NCI-H524 treated with DMSO at 0.1 percent for 48 hours (cell line): ENCODE data around the gene NRTN.

Experiments used
- DNase-seq: peaks from one replicate; lab custom pipeline; 2025; lab: John Stamatoyannopoulos, UW

Gene NRTN

DNA sequence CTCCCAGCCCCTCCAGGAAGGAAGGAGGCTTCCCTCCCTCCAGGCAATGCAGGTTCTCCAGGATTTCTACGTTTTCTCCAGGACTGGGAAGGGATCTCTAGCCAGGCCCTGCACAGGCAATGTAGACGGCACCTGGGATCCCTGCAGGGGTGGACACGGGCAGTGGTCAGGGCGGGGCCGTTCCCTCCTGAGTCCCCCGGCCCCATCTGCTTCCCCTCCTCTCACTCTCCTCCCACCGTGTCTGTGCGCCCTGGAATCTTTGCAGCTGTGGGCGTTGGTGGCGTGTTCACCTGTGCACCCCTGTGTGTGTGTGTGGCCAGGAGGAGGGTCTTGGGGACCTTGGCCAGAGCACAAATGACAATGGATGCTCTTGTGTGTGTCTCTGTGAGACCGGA is 10.0 kb downstream of the NRTN start:
- no peak for DNase-seq

DNA sequence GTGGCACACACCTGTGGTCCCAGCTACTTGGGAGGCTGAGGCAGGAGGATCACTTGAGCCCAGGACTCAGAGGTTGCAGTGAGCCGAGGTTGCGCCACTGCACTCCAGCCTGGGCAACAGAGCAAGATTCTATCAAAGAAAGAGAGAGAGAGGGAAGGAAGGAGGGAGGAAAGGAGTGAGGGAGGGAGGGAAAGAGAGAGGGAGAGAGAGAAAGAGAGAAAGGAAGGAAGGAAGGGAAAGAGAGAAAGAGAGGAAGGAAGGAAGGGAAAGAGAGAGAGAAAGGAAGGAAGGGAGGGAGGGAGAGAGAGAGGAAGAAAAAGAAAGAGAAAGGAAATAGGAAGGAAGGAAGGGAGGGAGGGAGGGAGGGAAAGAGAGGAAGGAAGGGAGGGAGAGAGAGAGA is 12.4 kb downstream of the NRTN start:
- DNase-seq: no peak

GRCh38 chr19:5818594-5818993 is 13.7 kb downstream of the NRTN start:
- DNase-seq: no peak

- no peak for DNase-seq
These were observed 15.9 kb downstream of the NRTN start for GRCh38 chr19:5820785-5821184.

DNA sequence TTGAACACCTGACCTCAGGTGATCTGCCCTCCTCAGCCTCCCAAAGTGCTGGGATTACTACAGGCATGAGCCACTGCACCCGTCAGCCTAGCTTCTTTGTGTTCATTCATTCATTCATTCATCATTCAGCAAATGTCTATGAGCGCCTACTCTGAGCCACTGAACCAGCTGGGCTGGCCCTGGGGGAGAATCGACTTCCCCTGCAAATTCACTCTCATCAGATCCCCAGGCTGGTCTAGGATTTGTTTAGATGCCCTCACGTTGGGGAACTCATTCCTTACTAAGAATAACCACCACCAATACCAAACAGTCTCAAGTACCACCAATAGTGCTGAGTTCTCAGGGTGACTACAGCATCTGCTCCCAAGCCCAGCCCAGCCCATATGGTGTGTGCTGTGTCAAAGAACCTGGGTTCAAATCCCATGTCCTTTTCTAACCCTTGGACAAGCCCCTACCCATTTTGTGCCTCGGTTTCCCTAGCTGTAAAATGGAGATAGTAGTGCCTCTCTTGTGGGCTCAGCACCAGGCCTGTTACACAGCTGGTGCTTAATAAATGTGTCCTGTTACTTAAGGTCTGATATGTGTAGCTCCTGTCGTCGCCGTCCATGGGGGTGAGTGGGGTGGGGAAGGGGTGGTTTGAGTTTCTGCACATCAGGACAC is 16.8 kb downstream of the NRTN start:
- DNase-seq: no peak

DNA sequence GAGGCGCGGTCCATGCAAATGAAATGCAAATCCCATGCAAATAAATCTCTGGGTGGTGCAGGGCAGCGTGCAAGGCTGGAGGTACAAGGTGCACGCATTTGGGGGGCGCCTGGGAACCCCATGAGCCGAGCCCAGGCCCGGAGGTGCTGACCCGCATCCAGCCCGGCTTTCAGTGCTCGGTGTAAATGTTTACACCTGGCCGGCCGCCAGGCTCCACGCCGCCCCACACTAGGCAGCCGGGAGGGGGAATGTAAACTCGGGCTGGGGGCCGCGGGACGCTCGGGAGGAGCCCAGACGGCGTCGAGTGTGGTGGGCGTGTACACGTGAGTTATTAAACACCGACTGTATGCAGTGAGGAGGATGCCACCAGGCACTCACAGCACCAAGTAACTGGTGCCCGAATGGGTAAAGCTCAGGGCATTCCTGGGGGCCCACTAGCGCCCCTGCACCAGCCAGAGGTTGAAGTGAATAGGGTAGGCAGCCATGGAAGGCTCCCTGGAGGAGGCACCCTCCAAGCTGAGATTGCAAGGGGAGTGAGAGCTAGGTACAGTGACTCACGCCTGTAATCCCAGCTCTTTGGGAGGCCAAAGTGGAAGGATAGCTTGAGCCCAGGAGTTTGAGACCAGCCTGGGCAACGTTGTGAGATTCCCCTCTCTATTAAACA is 17.4 kb downstream of the NRTN start:
- no peak for DNase-seq

- DNase-seq: no peak
These were observed 18.9 kb downstream of the NRTN start for GRCh38 chr19:5823579-5824281.

- no peak for DNase-seq
These were observed 19.9 kb downstream of the NRTN start for GRCh38 chr19:5824751-5825150.

DNA sequence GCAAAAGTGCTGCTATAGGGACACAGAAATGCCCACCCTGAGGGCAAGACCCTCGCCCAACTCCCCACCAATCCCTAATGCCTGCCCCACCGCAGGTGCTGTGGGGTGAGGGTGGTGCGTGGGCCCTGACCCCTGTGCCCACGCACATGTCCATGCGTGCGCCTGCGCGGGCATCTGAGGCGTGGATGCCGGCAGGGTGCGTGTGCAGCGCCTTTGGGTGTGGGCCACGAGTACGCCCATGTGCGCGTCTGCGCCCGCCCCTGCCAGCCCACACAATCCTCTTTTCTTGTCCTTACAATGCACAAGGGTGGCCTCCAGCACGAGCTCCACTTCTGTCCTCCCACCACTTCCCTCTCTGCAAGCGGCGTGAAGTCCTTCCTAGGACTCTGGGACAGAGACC is 20.3 kb downstream of the NRTN start:
- no peak for DNase-seq

DNA sequence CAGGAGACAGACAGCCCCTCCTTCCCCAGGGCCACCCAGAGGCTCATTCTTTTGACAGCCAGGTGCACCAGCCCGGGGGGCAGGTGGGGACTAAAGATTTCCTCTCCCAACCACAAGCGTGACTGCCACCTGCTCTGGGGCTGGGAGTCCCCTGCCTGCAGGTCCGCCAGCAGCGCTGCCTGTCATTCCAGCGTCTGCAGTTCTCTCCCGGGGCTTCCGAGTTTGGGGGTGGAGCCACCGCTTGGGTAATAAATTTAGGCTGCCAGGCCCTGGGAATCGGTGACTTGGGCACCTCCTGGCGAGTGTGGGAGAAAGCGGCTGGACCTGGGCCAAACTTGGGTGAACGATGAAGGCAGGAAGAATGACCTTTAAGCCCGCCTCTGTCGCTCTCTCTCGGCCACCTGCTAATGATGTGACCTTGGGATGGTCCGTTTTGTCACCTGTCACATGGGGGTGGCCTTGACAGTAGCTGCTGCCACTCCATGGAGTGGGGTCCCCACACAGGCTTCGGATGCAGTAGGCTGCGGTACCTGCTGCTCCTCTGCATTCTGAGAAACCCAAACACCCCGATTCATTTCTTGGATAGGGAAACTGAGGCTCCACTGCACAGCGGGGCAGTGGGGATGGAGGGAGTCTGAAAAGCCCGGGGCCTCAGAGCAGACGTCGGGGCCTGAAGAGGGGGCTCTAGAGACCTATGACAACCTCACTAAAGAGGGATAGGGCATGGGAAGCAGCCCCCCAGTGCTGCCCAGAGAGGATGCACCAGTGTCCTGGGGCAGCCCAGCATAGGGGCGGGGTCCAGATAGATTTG is 21.9 kb downstream of the NRTN start:
- DNase-seq: no peak

DNA sequence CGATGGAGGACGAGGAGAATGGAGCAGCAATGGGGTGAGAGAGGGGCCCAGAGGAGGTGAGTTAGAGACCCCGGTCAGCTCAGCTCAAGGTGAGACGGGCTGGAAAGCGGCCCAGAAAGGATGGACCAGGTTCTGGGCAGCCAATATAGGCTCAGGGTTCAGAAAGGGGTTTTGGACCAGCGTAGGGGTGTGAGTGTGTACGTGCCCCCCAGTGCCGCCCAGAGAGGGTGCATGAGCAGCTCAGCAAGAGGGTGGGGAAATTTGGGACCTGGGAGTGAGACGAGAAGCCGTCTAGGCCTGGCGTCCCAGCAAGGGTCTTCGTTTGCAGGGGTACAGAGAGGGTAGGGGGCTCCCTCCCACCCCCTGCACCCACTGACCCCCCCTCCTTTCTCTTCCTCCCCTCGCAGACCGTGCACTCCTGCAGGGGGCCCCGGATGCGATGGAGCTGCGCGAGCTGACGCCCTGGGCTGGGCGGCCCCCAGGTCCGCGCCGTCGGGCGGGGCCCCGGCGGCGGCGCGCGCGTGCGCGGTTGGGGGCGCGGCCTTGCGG is 22.5 kb downstream of the NRTN start:
- no peak for DNase-seq

DNA sequence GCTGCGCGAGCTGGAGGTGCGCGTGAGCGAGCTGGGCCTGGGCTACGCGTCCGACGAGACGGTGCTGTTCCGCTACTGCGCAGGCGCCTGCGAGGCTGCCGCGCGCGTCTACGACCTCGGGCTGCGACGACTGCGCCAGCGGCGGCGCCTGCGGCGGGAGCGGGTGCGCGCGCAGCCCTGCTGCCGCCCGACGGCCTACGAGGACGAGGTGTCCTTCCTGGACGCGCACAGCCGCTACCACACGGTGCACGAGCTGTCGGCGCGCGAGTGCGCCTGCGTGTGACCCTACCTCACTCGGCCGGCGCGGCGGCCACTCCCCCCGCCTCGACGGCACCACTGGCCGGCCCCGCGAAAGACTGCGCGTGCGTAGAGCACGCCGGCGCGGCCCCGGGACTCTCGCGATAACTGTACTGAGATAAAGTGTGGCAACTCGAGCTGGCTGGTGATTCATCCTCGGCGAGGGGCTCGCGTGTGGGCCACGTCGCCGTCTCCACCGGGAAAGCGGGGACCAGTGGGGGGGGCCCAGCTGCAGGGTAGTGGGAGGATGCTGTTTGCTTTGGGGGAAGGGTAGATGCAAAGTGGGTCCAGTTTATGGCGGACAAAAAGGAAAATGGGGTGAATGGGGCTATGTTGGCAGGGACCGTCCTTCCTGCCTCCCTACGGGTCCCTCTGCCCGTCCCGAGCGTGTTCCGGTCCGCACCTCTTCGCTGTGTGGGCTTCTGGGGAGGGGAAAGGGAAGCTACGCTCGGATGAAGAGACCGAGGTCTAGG is 23.2 kb downstream of the NRTN start:
- peak; percentile 77 for DNase-seq

- DNase-seq: no peak
These were observed 24.0 kb downstream of the NRTN start for GRCh38 chr19:5828661-5829566.

DNA sequence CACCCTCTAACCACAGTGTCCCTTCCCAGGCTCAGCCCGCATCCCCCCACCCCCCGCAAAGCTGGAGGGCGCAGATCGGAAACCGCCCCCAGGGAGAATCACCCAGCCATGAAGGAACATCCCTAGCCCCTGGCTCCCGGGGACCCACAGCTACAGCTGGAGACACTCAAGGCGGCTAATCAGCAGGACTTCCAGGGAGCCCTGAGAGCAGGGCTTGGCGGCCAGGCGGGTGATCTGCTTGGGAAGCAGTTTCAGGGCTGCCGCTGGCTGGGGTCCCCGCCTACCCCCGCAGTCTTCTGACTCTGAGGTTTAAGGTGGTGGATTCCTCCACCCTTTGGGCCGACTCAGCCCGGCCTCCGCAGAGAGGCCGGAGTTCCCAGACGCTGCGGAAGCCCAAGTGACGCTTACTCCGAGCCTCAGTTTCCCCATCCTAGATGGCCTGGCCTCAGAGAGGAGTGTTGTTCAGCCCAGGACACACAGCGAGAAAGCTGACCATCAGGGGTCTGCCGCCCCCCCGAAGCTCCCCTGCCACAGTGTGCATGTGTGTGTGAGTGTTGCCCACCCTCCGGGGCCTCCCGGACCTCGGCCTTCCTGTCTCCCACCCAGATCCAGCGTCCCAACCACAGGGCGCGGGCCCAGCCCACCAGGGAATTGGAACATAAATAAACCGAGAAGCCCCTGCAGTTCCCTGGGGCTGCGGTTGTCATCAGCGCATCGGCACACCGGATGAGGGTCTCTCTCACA is 24.9 kb downstream of the NRTN start:
- no peak for DNase-seq

- DNase-seq: no peak
These were observed 26.3 kb downstream of the NRTN start for GRCh38 chr19:5831159-5831558.

DNA sequence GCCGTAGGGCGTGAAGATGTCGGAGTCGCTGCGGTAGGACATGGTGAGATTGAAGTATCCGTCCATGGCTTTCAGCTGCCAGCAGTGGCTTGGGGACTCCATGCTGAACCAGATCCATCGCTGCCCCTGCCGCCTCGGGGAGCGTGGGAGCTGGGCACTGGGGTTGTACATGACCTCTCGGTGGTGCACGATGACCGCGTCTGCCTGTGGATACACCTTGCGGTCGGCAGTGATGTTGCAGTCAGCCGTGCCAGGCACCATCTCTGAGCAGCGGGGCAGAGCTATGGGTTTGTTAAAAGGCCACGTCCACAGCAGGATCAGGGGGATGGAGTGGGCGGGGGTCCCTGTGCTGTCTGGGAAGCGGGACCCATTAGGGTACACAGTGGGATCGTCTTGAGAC is 27.2 kb downstream of the NRTN start:
- no peak for DNase-seq

DNA sequence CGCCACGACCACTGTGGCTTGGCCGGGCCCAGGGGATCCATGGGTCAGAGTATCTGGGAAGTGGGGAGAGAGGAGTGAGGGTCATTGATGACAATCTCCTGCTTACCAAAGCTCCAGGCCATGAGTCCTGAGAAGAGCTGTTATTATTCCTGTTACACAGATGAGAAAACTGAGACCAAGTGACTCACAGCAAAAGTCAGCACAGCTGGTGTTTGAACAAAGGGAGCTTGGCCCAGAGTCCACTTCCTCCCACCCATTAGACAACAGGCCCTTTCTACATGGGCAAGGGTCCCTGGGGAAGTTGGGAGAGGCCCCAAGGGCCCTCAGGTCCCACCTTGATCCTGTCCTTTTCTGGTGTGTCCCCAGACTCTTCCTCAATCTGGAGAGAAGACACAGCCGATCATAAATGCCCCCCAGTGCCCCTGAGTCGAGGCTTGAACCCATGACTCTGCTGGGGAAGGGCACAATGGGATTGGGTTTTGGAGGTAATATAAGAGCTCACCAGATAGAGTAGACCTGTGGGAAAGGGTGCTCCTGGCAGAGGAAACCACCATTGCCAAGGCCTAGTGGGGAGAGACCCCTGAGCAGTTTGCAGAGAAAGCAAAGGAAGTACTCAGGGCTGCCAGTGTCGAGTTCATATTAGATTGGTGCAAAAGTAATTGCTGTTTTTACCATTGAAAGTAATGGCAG is 27.8 kb downstream of the NRTN start:
- no peak for DNase-seq

DNA sequence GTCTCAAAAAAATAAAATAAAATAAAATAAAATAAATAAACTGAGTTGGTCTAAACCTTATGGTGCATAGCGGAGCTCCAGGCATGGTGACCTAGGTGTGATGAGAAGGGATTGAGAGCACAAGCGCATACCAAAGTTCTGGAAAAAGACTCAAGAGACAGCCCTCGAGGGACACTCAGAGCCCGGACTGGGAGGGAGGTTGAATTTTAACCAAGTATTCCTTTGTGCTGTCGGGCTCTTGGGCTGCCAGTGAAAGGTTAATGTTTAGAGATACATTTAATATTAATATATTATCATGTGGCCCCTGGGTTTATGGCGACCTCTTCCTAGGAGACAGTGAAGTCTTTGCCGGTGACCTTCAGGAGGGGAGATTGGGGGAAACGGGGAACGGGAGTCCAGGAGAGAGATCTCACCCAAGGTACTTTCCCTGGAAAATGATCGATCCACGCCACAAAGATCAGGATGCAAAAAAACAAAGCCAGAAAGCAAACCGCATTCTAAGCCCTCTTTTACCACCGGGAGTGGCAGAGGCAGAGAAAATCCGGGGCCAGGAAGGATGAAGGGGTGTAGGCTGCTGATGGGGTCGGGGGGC is 33.0 kb downstream of the NRTN start:
- no peak for DNase-seq
